ENCODE data around the gene C17orf114.
"Not testable (repeated sequence)": the region's sequence is repeated elsewhere in the genome, so short reads cannot be mapped to it uniquely, and the experiment has no call there.

C17orf114 gene

DNA sequence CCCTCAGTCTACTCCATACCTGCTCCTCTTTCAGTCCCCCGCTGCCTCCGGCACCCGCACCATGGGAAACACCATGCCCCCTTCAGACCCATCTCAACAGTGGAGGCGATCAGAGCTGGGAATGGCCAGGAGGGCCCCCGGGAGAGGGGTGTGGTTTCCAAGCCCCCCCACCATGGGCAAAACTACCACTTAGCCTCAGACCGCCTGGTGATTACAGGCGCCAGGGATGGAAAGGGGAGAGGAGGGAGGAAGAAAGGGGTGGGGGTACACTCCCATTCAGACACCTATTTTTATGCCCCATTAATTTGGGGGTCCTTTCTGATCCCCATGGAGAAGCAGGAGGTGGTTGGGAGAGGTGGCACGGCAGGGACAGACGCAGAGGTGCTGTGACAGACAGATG lies at the start of gene C17orf114:
TSS of gene C17orf114 (minus strand) at position 101 of the 400 bp plus-strand sequence.
- no peak for DNase-seq

DNA sequence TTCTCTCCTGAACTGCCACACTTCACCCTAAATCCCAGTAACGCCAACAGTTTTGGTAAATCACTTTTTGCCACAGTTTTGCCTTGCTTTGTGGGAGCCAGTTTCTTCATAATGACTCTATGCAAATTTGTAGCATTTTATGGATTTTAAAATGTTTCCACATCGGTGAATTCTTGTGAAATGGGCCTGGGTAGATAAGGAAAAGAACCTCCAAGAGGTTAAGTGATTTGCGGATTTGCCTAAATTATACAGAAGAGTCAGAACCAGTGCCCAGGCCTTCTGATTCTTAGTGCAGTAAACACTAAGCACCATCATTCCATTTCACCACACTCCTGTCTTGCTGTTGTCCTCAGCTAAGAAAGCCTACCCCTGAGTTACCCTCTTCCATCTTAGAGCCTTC lies 49.0 kb upstream of the C17orf114 start:
- DNase-seq = no peak

DNA sequence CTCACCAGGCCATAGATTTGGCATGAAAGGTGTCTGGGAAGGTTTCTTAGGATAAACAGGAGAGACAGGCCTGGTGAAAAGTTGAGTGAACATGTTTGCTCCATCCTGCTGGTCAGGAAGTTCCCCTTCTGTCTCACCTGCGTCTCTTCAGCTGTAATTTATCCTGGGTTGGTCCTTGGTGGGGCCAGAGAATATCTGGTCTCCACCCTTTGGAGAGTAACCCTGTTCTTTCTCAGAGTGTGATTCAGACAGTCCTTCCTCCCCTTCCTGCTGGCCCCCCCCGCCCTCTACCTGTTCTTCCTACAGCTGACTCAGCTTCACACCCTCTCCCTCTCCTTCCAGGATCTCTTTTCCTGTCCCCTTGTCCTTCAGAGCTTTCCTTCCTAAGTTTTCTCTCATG lies 48.1 kb upstream of the C17orf114 start:
- DNase-seq = no peak

DNA sequence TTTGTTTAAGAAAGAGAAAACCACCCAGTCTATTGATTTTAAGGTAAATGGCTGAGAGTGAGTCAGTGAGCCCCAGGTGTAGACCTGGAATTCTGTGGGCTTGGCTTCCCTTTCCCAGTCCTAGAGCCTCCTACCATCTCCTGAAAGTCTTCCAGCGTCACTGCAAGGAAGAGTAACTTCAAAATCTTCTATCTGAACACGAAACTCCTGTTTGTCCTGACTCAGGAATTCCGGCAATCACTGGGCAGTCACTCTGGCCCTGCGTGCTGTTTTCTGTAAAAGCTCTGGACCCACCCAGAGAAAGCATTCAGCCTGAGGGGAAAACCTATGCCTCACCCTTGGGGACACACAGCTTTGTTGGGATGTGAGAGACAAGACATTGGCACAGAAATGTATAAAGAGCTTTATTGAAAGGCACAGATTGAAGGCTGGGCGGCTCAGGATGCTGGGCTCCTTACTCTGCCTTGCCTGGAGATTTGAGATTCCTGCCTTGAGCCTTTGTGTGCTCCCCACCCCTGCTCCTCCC lies 46.9 kb upstream of the C17orf114 start:
- DNase-seq = no peak

DNA sequence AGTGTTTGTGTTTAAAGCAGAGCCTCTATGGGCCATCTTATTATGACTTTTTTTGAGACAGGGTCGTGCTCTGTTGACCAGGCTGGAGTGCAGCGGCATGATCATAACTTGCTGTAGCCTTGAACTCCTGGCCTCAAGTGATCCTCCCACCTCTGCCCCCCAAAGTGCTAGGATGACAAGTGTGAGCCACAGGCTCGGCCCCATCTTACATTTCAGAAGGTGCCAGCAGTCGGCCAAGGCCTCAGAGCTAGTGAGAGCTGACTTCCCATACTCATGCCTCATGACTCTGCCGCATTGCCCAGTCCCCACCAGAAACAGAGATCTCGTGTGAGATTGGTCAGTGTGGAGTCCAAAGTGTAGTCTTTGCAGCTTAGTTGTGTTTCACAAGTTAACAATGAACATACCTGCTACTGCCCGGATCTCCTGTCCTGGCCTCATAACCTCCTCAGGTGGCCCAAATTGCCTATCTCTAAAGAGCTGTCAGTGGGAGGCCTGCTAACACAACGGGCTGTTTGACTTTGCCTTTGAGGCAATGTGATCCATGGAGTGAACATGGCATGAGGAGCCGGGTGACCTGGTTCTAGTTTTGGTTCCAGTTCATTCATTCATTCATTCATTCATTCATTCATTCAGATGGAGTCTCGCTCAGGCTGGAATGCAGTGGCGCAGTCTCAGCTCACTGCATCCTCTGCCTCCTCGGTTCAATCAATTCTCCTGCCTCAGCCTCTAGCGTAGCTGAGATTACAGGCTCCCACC lies 44.7 kb upstream of the C17orf114 start:
- no peak for DNase-seq

DNA sequence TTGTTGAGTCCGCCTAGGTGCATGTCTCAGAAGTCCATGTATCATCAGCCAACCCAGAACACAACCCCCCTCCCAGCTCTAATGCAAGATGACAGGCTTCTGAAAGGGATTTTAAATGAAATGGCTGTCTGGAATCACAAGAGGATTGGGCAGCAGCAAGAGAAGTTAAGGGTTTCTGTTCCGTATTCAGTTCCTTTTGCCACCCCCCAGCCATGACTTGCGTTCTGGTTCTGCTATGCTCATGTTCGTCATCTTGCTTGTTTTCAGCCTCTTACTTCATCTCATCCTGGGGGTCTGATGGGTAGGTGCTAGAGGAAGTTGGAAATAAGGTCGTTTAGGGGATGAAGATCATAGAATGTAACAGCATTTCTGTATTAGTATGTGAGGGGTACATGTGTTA lies 43.0 kb upstream of the C17orf114 start:
- DNase-seq = no peak

DNA sequence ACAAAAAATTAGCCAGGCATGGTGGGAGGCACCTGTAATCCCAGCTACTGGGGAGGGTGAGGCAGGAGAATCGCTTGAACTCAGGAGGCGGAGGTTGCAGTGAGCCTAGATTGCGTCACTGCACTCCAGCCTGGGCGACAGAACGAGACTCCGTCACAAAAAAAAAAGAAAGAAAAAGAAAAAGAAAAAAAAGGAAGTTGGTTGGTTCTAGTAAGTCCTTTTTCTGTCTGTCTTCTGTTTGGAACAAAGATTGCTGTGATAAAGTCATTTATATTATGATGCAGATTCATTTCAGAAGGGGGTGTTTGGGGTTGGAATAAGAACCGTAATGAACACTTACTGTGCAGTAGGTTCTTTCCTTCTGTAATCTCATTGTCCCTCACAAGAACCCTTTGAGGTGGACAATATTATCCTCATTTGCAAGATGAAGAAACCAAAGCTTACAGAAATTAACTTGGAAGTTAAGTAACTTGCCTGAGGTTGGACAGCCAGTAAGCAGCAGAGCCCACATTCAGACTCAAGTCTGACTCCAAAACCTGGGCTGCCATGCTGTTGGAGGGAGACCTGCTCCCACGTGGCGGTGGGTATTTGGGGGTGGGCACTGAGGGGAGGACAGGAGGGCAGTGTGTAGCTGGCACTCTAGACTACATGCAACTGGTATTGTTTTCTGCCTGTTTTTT lies 41.3 kb upstream of the C17orf114 start:
- DNase-seq = no peak

DNA sequence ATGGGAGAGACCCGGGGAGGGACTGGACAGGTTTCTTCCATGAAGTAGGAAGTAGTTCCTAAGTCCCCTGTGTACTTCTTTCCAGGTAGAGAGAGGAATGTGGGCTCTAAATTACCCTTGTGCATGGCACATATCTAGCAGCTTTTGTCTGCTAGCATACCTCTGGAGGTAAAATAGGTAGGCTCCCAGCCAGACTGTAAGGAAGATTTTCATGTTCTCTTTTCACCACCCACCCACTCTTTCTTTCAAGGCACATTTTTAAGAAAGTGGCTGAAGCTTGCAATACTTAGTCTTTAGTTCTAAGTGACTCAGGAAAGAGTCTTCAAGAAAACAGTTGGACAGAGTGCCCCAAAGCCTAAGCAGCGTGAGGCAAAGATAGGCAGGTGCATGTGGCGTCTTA lies 40.2 kb upstream of the C17orf114 start:
- no peak for DNase-seq

DNA sequence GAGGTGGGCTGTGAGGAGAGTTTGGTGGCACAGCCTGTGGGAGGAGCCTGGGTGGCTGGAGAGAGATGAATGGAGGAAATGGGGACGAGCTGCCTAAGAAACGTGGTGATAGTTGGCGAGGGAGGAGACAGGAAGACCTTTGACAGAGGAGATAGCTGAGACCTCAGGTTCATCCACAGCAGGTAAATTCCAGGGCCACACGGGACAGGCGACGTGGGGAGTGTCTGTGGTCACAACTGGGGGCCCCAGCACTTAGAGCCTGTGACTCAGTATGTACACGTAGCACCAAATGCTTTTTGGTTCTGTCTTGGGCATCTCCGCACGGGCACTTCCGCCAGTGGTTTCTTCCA lies 38.7 kb upstream of the C17orf114 start:
- DNase-seq = no peak

DNA sequence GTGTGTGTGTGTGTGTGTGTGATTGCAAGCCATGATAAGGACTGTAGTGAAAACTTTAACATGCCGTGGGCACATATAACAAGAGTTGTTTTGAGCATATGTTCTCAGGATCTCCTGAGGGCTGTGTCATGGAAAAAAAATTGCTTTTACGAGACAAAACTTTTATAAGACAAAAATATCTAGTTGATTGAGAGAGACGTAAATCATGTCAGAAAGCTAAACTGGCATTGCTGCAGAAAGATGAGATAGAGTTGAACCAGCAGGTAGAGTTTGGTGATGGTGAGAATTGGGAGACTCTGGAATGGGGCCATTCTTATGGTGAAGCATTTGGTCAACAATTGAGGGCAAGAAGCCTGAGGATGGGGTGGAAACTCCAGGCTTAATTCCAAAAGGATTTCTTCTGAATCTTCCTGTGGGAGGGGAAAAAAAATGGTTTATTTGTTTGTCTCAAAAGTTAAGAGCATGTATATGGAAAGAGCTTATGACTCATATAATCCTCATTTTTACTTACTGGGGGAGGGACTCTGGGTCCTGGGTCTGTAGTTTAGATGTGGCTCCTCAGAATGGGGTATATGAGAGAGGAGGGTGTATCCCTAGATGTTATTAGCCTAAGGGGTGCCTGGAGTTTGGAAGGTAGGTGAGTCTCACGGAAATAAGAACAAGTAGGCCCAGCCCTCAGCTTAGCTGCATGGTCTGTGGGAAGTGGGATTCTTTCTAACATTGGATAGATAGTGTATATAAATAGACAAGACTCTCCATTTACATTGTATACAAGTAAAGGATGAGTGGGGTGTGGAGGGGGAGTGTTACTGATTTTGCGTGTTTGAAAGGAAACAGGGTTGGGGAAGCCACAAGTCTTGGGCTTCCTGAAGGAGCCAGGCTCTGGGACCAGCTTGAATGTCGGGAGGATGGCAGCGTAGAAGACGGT lies 38.1 kb upstream of the C17orf114 start:
- no peak for DNase-seq

DNA sequence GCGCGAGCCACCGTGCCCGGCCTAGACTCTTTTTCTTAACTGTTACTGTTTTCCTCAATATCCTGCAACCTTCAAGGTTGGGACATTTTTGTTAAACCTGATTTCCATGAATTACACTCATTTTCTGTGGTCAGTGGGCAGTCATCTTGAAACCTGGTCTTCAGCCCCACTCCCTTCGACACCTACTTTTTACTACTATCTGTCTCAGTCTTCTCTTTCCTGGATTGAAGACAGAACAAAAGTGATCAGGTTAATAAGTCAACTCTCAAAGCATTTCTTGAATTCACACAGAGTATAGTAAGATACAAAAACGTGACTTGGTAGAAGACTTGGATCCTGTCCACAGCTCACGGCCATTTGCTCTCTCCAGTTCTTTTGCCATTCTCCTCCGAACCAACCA lies 37.1 kb upstream of the C17orf114 start:
- DNase-seq = no peak

DNA sequence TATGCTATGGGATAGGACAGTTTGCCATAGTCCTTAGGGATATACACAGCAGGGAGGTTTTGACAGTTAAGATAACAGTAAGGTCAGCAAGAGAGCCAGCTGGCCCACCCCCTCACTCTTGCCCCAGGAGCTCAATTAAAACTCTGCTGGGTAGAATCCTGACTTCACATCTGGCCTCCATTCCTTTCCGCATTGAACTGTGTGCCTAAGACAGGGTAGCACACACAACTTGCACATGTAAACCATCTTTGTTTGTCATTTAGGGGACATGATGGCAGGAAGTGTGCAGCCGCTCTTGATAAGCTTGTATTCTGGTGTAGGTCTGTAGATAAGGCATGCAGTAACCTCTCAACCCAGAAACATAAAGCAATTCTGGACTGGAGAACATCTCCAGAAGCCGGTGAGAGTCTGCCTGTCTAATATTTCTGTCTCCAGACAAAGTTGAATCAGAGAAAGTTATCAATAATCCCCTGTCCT lies 36.2 kb upstream of the C17orf114 start:
- DNase-seq = no peak

DNA sequence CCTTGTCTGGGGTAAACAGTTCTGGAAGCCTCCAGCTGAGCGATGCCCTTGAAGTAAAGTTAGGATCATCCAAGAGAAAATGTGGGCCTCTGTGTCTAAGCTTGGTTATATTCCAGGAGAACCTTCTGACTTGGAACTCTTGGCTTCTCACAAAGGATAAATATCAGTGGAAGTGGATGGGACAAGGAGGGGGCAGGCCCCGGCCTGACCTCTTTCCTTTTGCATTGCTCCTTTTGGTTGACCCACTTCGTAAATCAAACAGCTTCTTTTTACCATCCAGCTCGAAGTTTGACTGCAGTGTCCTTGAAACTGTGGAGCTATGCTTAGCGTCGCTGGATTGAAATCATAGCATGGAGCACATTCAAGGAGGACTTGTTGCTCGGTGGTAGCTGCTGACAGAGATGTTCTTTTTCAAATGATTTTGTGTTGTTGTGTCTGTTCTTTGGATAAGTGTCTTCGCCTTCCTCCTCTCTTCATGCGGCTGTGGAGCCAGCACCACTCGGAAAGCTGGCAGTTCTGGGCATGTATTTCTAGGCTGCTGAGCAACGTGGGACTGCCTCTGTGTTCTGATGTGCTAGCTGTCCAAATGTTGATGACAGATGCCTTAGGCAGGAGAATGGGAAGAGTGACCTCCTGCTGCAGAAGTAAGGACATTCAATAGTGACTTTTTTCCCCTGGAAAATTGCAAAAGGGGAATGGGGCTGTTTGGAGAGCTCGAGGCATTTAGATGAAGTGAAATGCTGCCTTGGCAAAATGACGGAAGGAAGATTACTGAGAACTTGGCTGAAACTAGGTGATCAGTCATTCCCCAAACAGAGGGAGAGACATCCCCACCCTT lies 35.6 kb upstream of the C17orf114 start:
- no peak for DNase-seq

DNA sequence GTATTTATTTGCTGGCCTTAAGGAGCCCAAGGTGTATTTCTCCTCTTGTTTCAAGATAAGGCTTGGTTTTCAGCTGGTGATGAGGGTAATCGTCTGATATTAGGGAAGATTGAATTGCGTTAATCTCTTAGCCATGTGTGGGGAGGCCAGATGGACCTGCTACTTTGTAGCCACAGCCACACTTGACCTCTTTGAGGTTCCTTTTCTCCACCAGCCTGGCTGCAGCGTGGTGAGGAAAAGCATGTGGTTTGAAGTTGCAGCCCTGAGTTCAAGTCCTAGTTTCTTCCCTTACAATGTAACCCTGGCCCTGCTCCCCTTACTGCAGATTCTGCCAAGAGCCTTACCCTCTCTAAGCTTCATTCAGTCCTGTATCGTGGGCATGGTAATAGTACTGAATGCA lies 34.1 kb upstream of the C17orf114 start:
- peak; percentile 95 for DNase-seq

DNA sequence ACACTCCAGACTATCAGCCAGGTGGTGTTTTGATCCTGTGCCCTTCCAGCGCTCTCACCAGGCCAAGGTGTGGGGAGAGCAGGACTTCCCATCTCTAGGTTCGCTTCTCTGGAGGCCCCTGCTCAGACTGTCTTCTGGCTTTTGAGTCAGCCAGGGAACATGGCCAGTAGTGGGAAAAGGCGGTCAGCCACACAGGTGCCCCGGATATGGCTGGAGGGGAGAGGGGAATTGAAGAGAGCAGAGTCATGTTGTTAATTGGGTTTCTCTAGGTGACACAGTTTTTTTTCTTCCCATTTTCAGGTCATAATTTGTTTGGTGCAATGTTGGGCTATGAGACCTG lies 32.5 kb upstream of the C17orf114 start:
- peak; percentile 58 for DNase-seq

DNA sequence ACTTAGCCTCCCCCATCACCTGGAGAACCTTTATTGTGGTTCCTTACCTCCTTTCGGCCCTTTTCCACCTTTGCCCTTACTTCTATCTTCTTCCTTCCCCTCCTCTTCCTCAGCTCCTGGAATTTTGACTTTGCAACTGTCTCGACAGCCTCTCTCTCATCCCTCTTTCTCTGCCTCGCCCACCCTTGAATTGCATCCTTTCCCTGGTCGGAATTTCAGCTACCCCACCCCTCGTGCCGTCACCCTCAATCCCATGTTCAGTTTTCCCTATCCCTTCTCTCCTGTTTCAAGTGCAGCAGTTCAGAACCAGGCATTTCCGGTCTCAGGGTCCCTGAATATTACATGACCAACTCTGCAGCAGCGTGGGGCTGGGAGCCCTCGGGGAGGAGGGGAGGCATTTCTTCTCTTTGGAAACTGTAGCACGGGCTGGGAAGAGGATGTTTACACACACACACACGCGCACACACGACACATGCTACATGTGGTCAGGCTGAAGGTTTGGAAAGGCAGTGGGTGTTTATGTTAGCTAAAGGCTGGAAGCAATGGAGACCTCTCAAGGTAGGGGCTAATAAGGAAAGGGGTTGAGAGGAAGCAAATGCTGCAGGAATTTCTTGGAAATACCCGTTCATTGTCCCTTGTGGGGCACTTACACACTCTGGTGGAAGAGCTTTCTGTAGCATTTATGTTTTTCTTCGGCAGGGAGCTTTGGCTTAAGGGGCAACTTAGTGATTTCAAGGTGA lies 32.0 kb upstream of the C17orf114 start:
- peak; percentile 73 for DNase-seq

DNA sequence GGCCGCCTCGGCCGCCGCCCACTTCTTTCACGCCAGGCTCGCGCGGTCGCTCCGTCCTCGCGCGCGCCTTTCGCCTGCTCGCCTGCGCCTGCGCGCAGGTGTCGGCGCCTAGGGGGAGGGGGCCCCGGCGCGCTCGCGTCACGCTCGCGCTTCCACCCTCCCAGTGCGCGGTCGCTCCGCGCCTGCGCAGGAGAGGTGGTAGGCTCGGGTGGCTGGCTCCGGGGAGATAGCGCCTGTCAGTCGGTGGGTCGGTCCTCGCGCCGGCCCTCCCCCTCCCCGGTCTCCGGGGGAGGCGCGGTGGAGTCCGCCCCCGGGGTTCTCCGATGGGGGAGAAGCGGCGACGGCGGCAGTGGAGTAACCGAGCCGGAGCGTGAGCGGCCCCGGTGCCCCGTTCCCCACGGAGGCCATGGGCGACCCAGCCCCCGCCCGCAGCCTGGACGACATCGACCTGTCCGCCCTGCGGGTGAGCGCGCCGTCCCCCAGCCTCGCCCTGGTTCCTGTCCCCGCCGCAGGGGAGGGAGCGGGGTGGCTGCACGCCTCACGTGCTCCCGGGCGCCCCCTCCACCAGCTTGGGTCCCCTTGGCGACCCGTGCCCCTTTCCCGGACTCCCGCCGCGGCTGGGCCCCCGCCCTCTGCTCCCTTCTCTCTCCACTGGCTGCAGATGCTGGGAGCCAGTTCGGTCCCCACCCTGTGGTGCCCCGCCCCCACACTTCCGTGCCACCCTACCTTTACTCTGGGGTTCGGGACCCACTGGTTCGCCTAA lies 31.2 kb upstream of the C17orf114 start, which contains the start of gene MINK1:
TSS of gene MINK1 (plus strand) at position 163 of the 763 bp plus-strand sequence. CDS start at position 407, 244 bp downstream.
- peak; percentile 98 for DNase-seq

DNA sequence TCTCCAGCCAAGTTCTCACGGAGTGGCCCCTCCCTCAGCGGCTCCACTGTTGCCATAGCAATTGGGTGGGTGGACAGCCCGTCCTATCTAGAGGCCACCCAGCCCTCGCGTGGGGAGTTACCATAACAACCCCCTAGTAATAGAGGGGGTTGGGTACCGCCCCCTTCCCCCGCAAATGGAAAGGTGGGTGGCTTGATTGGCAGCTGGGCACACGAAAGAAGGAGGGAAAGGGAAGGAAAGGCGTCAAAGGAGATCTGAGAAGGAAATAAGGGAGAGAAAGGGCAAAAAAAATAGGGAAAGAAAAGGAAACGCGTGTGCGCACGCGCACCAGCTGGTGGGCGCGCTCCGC lies 30.7 kb upstream of the C17orf114 start:
- not testable (repeated sequence) for DNase-seq

DNA sequence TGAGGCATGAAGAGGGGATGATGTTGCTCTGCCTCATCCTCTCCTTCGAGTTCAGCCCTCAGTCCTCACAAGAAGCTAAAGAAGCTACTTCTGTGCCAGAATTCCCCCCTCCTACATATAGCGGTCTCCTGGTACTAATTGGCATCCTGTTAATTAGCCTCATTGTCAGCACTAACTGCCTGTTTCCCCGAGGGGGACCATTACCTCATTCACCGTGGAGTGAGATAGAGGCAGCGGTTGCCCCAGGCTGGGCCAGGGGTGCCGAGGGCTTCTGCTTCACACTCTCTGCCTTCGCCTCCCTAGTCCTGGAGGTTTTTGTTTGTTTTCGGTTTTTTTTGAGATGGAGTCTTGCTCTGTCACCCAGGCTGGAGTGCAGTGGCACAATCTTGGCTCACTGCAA lies 25.3 kb upstream of the C17orf114 start:
- DNase-seq = no peak

DNA sequence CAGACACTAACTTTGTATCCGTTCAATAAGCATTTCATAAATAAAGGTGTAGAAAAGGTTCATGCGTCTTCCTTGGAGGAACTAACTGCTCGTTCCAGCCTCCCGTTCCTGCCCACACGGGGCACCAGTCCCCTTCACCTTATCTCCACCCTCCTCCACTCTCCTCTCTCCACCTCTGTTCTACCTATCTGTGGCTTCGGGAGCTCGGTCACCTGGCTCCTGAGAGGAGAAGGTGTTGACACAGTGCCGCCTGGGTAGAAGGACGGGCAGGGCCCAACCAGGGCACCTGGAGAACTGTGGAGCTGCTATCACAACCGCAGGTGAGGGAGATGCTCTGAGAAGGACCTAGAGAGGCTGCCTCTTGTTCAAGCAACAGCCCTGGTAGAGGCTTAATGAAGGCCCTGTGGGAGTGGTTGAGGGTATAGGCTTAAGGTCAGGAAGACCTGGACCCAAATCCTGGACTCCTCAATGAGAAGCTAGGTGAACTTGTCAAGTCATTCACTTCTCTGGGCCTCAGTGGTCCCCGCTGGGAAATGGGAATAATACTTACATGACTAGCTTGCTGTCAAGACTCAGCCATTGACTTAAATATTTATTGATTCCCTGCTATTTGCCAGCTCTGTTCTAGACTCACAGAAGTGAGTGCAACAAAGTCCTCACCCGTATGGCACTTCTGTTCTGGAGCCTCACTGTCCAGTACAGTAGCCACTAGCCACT lies 21.4 kb upstream of the C17orf114 start:
- DNase-seq = no peak

Data from NCI-H82 (cell line).